Neural crest cell (in vitro differentiated cells): ENCODE data around the gene WNT9B. TPM values are rescaled to one million over a fixed set of nuclear protein-coding genes. Genes with fewer than 3 reads are reported as not detected.

ENCODE experiments used
- DNase-seq: peaks from one replicate; pipeline ENCODE4 v3.0.0; 2021; ENCODE audit warnings: low read depth, mixed read lengths, low spot score
- H3K27ac Mint-ChIP-seq: one replicate; pipeline ENCODE4 v1.8.0; 2021; ENCODE audit warnings: mild to moderate bottlenecking, mixed read lengths; ENCODE audit not compliant: unreplicated experiment
- H3K27me3 Mint-ChIP-seq: 2 replicates; pipeline ENCODE4 v1.8.0; 2021; ENCODE audit warnings: low read depth, mild to moderate bottlenecking, mixed read lengths
- H3K36me3 Mint-ChIP-seq: 2 replicates; pipeline ENCODE4 v1.8.0; 2021; ENCODE audit warnings: low read depth, mild to moderate bottlenecking, mixed read lengths
- H3K4me1 Mint-ChIP-seq: 2 replicates; pipeline ENCODE4 v1.8.0; 2021; ENCODE audit warnings: mixed read lengths
- H3K4me3 Mint-ChIP-seq: one replicate; pipeline ENCODE4 v1.8.0; 2021; ENCODE audit warnings: mild to moderate bottlenecking, mixed read lengths
- H3K9me3 Mint-ChIP-seq: 2 replicates; pipeline ENCODE4 v1.8.0; 2021; ENCODE audit warnings: mixed read lengths
- total RNA-seq: library from RNA; stranded (reverse); gene quantifications from 2 replicates; pipeline ENCODE4 v1.2.1, GENCODE V29; 2021
- TF ChIP-seq, protein P1 (sequence below): fragments of 200-600 bp; sonication (generic); conservative IDR thresholded peaks from 2 replicates; pipeline ENCODE4 v1.5.0; 2021; ENCODE audit warnings: antibody characterized with exemption, mild to moderate bottlenecking

WNT9B gene
- total RNA-seq, 1 donor from 2014 or later: not detected

DNA sequence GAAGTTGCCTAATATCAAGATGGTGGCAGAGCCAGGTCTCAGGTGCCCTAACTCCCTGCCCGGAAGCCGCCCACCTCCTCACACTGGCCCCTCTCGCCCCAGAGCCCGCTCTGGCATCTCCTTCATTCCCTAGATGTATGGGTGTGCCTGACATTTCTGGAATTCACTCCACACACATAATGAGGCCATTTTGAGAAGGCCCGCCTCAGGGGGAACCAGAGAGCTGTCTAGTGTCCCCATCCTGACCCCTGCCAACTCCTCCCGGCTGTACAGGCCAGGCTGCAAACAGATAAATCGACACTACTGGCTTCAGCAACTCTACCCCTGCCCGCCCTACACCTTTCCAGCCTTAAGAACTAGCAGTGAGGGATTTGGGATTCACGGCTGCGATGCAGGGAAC lies 40.5 kb upstream of the WNT9B start:
- Mint-ChIP-seq H3K36me3 (no peaks in the 10 kb centered on the region), H3K27me3 (peaks cover 30% of the 10 kb centered on the region), H3K9me3 (no peaks in the 10 kb centered on the region), H3K4me3 (no peak overlapping the region), H3K4me1 (no peaks in the 10 kb centered on the region), H3K27ac (no peak overlapping the region)
- DNase-seq: no peak
- TF ChIP-seq, protein P1, sequence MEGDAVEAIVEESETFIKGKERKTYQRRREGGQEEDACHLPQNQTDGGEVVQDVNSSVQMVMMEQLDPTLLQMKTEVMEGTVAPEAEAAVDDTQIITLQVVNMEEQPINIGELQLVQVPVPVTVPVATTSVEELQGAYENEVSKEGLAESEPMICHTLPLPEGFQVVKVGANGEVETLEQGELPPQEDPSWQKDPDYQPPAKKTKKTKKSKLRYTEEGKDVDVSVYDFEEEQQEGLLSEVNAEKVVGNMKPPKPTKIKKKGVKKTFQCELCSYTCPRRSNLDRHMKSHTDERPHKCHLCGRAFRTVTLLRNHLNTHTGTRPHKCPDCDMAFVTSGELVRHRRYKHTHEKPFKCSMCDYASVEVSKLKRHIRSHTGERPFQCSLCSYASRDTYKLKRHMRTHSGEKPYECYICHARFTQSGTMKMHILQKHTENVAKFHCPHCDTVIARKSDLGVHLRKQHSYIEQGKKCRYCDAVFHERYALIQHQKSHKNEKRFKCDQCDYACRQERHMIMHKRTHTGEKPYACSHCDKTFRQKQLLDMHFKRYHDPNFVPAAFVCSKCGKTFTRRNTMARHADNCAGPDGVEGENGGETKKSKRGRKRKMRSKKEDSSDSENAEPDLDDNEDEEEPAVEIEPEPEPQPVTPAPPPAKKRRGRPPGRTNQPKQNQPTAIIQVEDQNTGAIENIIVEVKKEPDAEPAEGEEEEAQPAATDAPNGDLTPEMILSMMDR: no peak

DNA sequence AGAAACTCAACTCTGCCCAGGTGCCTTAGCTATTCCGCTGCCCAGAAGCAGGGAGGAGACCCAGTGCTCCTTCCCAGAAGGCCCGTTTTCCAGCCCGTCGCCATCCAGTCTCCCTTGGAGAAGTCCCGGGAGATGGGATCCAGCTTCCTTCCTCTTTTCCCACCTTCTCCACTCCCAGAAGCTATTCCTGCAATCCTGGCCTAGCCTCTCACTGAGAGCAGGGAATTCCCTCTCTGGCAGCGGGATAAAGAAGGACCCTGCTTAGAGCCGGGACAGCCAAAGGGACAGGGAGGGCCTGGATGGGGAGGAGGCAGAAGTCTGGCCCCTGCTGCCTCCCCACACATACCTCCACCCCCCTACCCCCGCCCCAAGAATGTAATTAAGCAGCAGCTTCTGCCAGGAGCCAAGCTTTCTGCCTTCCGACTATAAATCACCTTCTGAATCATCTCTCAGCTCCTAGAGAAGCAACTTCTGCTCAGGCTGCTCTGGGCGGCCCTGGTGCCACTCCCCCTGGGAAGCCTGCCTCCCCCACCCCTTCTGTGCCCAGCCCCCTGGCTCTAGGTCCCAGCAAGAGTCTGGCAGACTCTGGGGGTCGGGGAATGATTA lies 39.3 kb upstream of the WNT9B start:
- Mint-ChIP-seq H3K4me1 (no peaks in the 10 kb centered on the region), H3K36me3 (no peaks in the 10 kb centered on the region), H3K4me3 (no peak overlapping the region), H3K9me3 (no peaks in the 10 kb centered on the region), H3K27ac (no peak overlapping the region), H3K27me3 (peaks cover 42% of the 10 kb centered on the region)
- TF ChIP-seq, protein P1: no peak
- DNase-seq: no peak

- H3K27ac Mint-ChIP-seq: no peak overlapping the region
These were observed 38.6 kb upstream of the WNT9B start for GRCh38 chr17:46812624-46813318.

GRCh38 chr17:46813920-46814319 lies 37.5 kb upstream of the WNT9B start:
- Mint-ChIP-seq H3K4me3 (no peak overlapping the region), H3K27me3 (peaks cover 60% of the 10 kb centered on the region), H3K4me1 (peaks cover 5% of the 10 kb centered on the region), H3K27ac (no peak overlapping the region), H3K9me3 (no peaks in the 10 kb centered on the region), H3K36me3 (no peaks in the 10 kb centered on the region)
- DNase-seq: no peak
- TF ChIP-seq, protein P1: no peak

More at GRCh38 chr17:46812624-46813318, 38.6 kb upstream of the WNT9B start:
- H3K9me3 Mint-ChIP-seq: no peaks in the 10 kb centered on the region
- H3K27me3 Mint-ChIP-seq: peaks cover 49% of the 10 kb centered on the region
- H3K4me1 Mint-ChIP-seq: peaks cover 3% of the 10 kb centered on the region
- H3K4me3 Mint-ChIP-seq: no peak overlapping the region
- no peak for DNase-seq
- no peaks in the 10 kb centered on the region for H3K36me3 Mint-ChIP-seq
- TF ChIP-seq, protein P1: no peak

GRCh38 chr17:46814446-46814845 lies 36.9 kb upstream of the WNT9B start:
- Mint-ChIP-seq H3K4me3 (no peak overlapping the region), H3K27me3 (peaks cover 65% of the 10 kb centered on the region), H3K27ac (no peak overlapping the region), H3K36me3 (no peaks in the 10 kb centered on the region), H3K9me3 (no peaks in the 10 kb centered on the region), H3K4me1 (peaks cover 5% of the 10 kb centered on the region)
- DNase-seq: no peak
- TF ChIP-seq, protein P1: no peak
